ENCODE measurements around the gene SLC43A1.

Gene SLC43A1

DNA sequence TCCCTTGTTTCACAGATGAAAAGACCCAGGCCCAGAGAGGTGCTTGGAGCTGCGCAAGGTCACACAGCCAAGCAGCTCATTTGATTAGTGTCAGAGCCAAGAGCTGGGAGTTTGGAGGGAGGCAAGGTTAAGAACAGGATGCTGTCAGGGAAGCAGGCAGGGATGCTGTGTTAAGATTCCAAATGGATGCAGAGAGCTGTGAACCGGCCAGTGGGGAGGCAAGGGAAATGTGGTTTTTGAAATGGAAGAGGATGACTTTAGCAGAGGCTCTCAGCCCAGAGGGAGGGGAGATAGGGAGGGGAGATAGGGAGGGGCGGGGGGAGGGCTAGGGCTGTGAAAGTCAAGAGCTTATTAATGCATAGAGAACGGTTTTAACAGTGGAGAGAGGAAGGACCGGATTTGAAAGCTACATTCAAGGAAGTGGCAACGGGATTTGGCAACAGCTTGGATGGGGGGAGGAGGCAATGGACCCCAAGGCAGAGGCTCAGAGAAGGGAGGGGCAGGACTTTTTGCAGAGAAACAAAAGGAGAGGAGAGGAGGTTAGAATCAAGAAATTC, 42.1 kb downstream of the SLC43A1 start:
- TF ChIP-seq, protein P1, sequence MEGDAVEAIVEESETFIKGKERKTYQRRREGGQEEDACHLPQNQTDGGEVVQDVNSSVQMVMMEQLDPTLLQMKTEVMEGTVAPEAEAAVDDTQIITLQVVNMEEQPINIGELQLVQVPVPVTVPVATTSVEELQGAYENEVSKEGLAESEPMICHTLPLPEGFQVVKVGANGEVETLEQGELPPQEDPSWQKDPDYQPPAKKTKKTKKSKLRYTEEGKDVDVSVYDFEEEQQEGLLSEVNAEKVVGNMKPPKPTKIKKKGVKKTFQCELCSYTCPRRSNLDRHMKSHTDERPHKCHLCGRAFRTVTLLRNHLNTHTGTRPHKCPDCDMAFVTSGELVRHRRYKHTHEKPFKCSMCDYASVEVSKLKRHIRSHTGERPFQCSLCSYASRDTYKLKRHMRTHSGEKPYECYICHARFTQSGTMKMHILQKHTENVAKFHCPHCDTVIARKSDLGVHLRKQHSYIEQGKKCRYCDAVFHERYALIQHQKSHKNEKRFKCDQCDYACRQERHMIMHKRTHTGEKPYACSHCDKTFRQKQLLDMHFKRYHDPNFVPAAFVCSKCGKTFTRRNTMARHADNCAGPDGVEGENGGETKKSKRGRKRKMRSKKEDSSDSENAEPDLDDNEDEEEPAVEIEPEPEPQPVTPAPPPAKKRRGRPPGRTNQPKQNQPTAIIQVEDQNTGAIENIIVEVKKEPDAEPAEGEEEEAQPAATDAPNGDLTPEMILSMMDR (IDR thresholded peaks at IDR 0.05; ENCODE audit: low read depth, low read length): no peak
- in situ Hi-C loops (cut with HindIII; ENCODE audit: low sequenced_read_pairs): no loop called here
- no peak overlapping the region for H3K4me3 ChIP-seq (ENCODE audit: low read depth, low read length)
- DNase-seq (ENCODE audit: low read depth, low spot score): no peak

DNA sequence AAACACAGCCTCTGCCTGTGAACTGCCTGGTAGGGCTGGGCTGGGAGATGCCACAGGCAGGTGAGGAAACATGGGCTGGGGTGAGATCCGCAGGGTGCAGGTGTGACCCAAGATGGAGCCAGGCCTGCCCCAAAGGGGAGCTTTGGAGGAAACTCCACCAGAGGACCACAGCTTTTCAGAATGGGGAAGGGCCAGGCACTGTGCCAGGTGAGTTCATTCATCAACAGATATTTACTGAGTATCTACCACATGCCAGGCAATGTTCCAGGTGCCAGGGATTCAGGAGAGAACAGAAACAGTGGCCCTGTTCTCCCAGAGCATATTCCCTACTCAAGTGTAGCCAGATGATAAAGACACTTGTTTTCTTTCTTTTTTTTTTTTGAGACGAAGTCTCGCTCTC, 44.0 kb downstream of the SLC43A1 start:
- H3K4me3 ChIP-seq (ENCODE audit: low read depth, low read length): no peak overlapping the region
- TF ChIP-seq, protein P1 (IDR thresholded peaks at IDR 0.05; ENCODE audit: low read depth, low read length): no peak
- in situ Hi-C loops (cut with HindIII; ENCODE audit: low sequenced_read_pairs): no loop called here
- DNase-seq (ENCODE audit: low read depth, low spot score): no peak

DNA sequence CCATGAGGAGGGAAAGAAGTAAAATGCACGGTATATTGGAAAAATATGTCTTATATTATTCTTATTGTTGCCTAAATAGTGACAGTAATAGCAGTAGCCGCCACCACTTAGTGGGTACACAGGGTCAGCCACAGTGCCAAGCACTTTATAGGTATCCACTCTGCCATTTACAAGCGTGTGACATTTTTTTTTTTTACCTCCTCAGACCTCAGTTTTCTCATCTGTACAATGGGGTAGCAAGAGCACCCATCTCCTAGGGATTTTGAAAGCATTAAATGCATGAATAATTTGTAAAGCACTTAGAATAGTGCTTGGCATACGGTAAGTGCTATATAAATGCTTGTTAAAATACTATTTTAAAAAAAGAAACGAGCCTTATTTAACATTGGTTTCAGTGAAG, 46.2 kb downstream of the SLC43A1 start:
- TF ChIP-seq, protein P1 (IDR thresholded peaks at IDR 0.05; ENCODE audit: low read depth, low read length): no peak
- H3K4me3 ChIP-seq (ENCODE audit: low read depth, low read length): no peak overlapping the region
- in situ Hi-C loops (cut with HindIII; ENCODE audit: low sequenced_read_pairs): no loop called here
- no peak for DNase-seq (ENCODE audit: low read depth, low spot score)

DNA sequence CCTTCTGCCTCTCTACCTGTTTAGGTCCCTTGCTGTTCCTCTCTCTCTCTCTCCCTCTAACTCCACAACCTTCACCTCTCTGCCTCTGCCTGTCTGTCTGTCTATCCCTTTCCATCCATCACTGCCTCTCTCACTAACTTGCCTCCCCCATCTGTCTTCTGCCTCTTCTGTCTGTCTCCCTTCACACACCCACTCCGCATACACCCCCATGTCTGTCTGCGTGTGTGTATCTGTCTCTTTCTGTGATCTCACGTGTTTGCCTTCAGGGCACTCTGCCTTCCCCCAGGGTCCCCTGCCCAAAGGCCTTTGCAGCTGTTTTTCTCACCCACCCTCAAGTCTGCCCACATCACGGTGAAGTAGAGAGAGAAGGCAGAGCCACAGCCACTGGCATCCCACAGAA, 47.2 kb downstream of the SLC43A1 start:
- in situ Hi-C loops (cut with HindIII; ENCODE audit: low sequenced_read_pairs): no loop called here
- H3K4me3 ChIP-seq (ENCODE audit: low read depth, low read length): no peak overlapping the region
- TF ChIP-seq, protein P1 (IDR thresholded peaks at IDR 0.05; ENCODE audit: low read depth, low read length): no peak
- DNase-seq (ENCODE audit: low read depth, low spot score): no peak

DNA sequence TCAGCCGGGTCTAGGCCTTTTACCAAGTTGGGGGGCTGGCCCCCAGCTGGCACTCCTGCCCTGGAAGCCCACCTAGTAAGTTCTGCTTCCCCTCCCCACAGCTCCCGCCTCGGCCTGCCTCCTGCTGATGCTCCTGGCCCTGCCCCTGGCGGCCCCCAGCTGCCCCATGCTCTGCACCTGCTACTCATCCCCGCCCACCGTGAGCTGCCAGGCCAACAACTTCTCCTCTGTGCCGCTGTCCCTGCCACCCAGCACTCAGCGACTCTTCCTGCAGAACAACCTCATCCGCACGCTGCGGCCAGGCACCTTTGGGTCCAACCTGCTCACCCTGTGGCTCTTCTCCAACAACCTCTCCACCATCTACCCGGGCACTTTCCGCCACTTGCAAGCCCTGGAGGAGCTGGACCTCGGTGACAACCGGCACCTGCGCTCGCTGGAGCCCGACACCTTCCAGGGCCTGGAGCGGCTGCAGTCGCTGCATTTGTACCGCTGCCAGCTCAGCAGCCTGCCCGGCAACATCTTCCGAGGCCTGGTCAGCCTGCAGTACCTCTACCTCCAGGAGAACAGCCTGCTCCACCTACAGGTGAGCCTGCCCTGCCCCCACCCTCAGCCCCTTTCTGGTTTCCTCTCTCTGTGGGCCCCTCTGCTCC, 47.9 kb downstream of the SLC43A1 start:
- no peak overlapping the region for H3K4me3 ChIP-seq (ENCODE audit: low read depth, low read length)
- TF ChIP-seq, protein P1 (IDR thresholded peaks at IDR 0.05; ENCODE audit: low read depth, low read length): no peak
- no peak for DNase-seq (ENCODE audit: low read depth, low spot score)
- in situ Hi-C loops (cut with HindIII; ENCODE audit: low sequenced_read_pairs): no loop called here

DNA sequence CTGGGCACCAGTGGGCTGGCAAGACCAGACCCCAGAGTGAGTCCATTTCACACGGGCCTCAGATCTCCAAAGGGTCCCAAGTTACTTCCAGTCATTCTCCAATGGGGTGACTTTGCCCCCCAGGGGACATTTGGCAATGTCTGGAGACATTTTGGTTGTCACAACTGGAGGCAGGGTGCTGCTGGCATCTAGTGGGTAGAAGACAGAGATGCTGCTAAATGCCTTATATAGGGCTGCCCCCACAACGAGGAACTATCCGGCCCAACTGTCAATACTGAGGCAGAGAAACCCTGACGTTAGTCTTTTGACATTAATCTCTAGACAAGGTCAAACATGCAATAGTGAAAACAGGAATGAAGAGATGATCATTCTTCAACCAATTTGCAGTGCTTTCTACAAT, 48.8 kb downstream of the SLC43A1 start:
- H3K4me3 ChIP-seq (ENCODE audit: low read depth, low read length): no peak overlapping the region
- TF ChIP-seq, protein P1 (IDR thresholded peaks at IDR 0.05; ENCODE audit: low read depth, low read length): no peak
- in situ Hi-C loops (cut with HindIII; ENCODE audit: low sequenced_read_pairs): no loop called here
- no peak for DNase-seq (ENCODE audit: low read depth, low spot score)
